Bronchial epithelial cell (primary cell): ENCODE results near the gene FAM53C. TPM values are rescaled to one million over a fixed set of nuclear protein-coding genes. Genes with fewer than 3 reads are reported as not detected.

Experiments used
- DNase-seq: peaks from one replicate; pipeline ENCODE4 v3.0.0-alpha.2; 2010; ENCODE audit warnings: low read depth
- FAIRE-seq: peaks from 2 replicates; lab custom pipeline; 2011; peaks lifted over from hg19 to GRCh38; lab: Jason Lieb, UNC
- H3K27me3 ChIP-seq: 2 replicates; pipeline ENCODE4 v1.5.1; 2011; ENCODE audit warnings: low read length; ENCODE audit not compliant: control insufficient read depth, insufficient read depth
- H3K36me3 ChIP-seq: 2 replicates; pipeline ENCODE4 v1.5.1; 2011; ENCODE audit warnings: low read length; ENCODE audit not compliant: control insufficient read depth, insufficient read depth
- H3K4me3 ChIP-seq: 2 replicates; pipeline ENCODE4 v1.5.1; 2011; ENCODE audit warnings: mild to moderate bottlenecking, low read depth, low read length, control low read depth
- total RNA-seq: library from RNA; depleted of rRNA; stranded (reverse); fragments of >200 nt; gene quantifications from 2 replicates; pipeline ENCODE4 v1.2.1, GENCODE V29; 2014
- TF ChIP-seq, protein P1 (sequence below): IDR thresholded peaks from 2 replicates; pipeline ENCODE4 v1.5.1; 2011; ENCODE audit warnings: mild to moderate bottlenecking, moderate library complexity, low read length, control low read depth, inconsistent platforms; ENCODE audit not compliant: insufficient read depth, severe bottlenecking

Gene FAM53C
- total RNA-seq, 1 donor from 2014 or later, result 10.3 TPM

GRCh38 chr5:138351517-138351916 is 13.5 kb downstream of the FAM53C start:
- H3K4me3 ChIP-seq, result no peak overlapping the region
- DNase-seq (no peak), FAIRE-seq (no peak)
- TF ChIP-seq, protein P1, sequence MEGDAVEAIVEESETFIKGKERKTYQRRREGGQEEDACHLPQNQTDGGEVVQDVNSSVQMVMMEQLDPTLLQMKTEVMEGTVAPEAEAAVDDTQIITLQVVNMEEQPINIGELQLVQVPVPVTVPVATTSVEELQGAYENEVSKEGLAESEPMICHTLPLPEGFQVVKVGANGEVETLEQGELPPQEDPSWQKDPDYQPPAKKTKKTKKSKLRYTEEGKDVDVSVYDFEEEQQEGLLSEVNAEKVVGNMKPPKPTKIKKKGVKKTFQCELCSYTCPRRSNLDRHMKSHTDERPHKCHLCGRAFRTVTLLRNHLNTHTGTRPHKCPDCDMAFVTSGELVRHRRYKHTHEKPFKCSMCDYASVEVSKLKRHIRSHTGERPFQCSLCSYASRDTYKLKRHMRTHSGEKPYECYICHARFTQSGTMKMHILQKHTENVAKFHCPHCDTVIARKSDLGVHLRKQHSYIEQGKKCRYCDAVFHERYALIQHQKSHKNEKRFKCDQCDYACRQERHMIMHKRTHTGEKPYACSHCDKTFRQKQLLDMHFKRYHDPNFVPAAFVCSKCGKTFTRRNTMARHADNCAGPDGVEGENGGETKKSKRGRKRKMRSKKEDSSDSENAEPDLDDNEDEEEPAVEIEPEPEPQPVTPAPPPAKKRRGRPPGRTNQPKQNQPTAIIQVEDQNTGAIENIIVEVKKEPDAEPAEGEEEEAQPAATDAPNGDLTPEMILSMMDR, result no peak
- H3K36me3 ChIP-seq, result peaks cover 13% of the 10 kb centered on the region
- H3K27me3 ChIP-seq, result no peaks in the 10 kb centered on the region

GRCh38 chr5:138352071-138352721 is 14.1 kb downstream of the FAM53C start, which contains the start of gene KDM3B:
Gene KDM3B (plus strand): TSS chr5:138352685. CDS start chr5:138352796, 111 bp downstream.
- TF ChIP-seq, protein P1, result peak; percentile 98
- peak; percentile 58 for DNase-seq
- FAIRE-seq, result no peak
- peaks cover 7% of the 10 kb centered on the region for H3K36me3 ChIP-seq
- no peaks in the 10 kb centered on the region for H3K27me3 ChIP-seq
- H3K4me3 ChIP-seq, result peak within 1 kb of the TSS; percentile 86

DNA sequence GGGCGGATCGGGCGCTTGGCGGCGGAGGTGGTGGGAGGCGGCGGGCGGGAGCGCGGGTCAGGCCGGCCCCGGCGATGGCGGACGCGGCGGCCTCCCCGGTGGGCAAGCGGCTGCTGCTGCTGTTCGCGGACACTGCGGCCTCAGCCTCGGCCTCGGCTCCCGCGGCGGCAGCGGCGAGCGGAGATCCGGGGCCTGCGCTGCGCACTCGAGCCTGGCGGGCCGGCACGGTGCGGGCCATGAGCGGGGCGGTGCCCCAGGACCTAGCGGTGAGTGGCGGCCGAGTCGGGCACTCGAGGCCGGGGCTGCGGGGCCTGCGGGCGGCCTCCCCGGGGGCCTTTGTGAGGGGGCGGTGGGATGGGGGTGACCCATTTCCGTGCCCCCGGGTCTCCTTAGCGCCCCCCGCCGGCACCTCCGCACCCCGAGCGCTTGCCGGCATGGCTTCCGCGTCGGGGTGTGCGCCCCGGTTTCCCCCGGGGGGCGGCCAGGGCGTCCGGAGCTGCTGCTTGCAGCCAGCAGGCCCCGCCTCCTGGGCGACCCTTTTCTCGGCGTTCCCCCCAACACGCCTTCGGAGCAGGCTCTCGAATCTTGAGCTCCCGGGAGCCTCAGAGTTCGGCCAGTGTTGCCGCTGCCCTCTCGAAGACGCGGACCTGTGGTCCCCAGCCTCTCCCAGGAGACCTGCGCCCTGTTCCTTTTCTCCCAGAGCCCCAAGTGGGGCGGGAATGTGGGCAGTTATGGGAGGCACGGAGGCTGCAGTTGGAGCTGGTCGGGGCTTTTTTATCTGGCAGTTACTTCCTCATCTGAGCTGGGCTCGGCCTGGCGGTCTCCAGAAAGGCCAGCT is 14.9 kb downstream of the FAM53C start:
- H3K4me3 ChIP-seq, result peak overlapping the region; percentile 86
- FAIRE-seq, result no peak

GRCh38 chr5:138353560-138354080 is 15.6 kb downstream of the FAM53C start:
- TF ChIP-seq, protein P1, result no peak
- H3K27me3 ChIP-seq, result no peaks in the 10 kb centered on the region
- FAIRE-seq (no peak), DNase-seq (no peak)
- H3K36me3 ChIP-seq, result no peaks in the 10 kb centered on the region
- H3K4me3 ChIP-seq, result peak overlapping the region; percentile 86

More for the DNA sequence above, 14.9 kb downstream of the FAM53C start:
- peak; percentile 41 for DNase-seq
- peaks cover 2% of the 10 kb centered on the region for H3K36me3 ChIP-seq
- TF ChIP-seq, protein P1, result peak; percentile 45
- no peaks in the 10 kb centered on the region for H3K27me3 ChIP-seq

DNA sequence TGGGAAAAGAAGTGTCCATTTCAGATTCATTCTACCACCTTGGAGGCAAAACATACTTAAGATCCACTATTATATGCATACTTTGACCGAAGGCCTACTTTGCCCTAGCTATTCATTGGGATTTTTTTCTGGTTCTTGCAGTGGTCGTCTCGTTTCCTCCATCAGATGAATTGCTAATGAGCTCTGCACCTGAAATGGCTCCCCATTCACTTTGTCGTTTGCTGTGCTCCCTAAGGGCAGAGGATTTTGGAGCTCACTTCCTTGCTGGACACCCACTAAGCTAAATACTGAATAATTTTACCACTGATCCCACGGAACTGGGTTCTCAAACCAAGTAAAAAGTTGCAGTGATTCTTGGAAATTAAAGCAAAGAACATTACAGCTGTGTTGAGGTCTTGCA is 16.3 kb downstream of the FAM53C start:
- Histone ChIP-seq H3K27me3 (no peaks in the 10 kb centered on the region), H3K36me3 (no peaks in the 10 kb centered on the region), H3K4me3 (peak overlapping the region; percentile 86)
- FAIRE-seq (no peak), DNase-seq (no peak)
- TF ChIP-seq, protein P1, result no peak
